Kidney tubule cell (primary cell): ENCODE results near the gene ANAPC4.
"Not testable (repeated sequence)": the region's sequence is repeated elsewhere in the genome, so short reads cannot be mapped to it uniquely, and the experiment has no call there.

ENCODE experiments used
- DNase-seq: peaks from one replicate; pipeline ENCODE4 v3.0.0-alpha.2; 2018; ENCODE audit warnings: low spot score

The ANAPC4 gene

GRCh38 chr4:25376754-25377571 is at the start of gene ANAPC4:
ANAPC4 (plus strand) TSS chr4:25377263; CDS start chr4:25377428, 165 bp downstream.
- peak; percentile 94 for DNase-seq

GRCh38 chr4:25328463-25328862 is 48.6 kb upstream of the ANAPC4 start:
- DNase-seq, result not testable (repeated sequence)

- no peak for DNase-seq
These were observed 46.7 kb upstream of the ANAPC4 start for GRCh38 chr4:25330335-25330734.

- DNase-seq, result no peak
These were observed 45.9 kb upstream of the ANAPC4 start for GRCh38 chr4:25330905-25331808.

GRCh38 chr4:25343671-25344070 is 33.4 kb upstream of the ANAPC4 start:
- peak; percentile 89 for DNase-seq

- DNase-seq, result no peak
These were observed 31.3 kb upstream of the ANAPC4 start for GRCh38 chr4:25345744-25346143.

- no peak for DNase-seq
These were observed 30.1 kb upstream of the ANAPC4 start for GRCh38 chr4:25346913-25347312.

- peak; percentile 25 for DNase-seq
These were observed 29.6 kb upstream of the ANAPC4 start for GRCh38 chr4:25347473-25347872.

GRCh38 chr4:25347971-25348370 is 29.1 kb upstream of the ANAPC4 start:
- peak; percentile 58 for DNase-seq

- no peak for DNase-seq
These were observed 26.5 kb upstream of the ANAPC4 start for GRCh38 chr4:25350561-25350960.

- DNase-seq, result peak; percentile 81
These were observed 25.2 kb upstream of the ANAPC4 start for GRCh38 chr4:25351777-25352416.

- no peak for DNase-seq
These were observed 21.0 kb upstream of the ANAPC4 start for GRCh38 chr4:25356068-25356467.

GRCh38 chr4:25358515-25359275 is 18.4 kb upstream of the ANAPC4 start:
- DNase-seq, result peak; percentile 90

GRCh38 chr4:25361253-25361652 is 15.8 kb upstream of the ANAPC4 start:
- no peak for DNase-seq

- peak; percentile 62 for DNase-seq
These were observed 9.9 kb upstream of the ANAPC4 start for GRCh38 chr4:25367004-25367621.

- no peak for DNase-seq
These were observed 9.2 kb upstream of the ANAPC4 start for GRCh38 chr4:25367877-25368276.

- DNase-seq, result no peak
These were observed 8.7 kb upstream of the ANAPC4 start for GRCh38 chr4:25368315-25368714.

- DNase-seq, result no peak
These were observed 6.8 kb upstream of the ANAPC4 start for GRCh38 chr4:25370242-25370641.

GRCh38 chr4:25372549-25372948 is 4.5 kb upstream of the ANAPC4 start:
- DNase-seq, result peak; percentile 57

- DNase-seq, result peak; percentile 6
These were observed 741 bp downstream of the ANAPC4 start for GRCh38 chr4:25377572-25378436.
